ENCODE results near the gene CD163L1. TPM values are rescaled to one million over a fixed set of nuclear protein-coding genes. Genes with fewer than 3 reads are reported as not detected.

The CD163L1 gene
- total RNA-seq, 4 donors from 2014 or later: 2.6 to 8.4 (median 5.6) TPM

DNA sequence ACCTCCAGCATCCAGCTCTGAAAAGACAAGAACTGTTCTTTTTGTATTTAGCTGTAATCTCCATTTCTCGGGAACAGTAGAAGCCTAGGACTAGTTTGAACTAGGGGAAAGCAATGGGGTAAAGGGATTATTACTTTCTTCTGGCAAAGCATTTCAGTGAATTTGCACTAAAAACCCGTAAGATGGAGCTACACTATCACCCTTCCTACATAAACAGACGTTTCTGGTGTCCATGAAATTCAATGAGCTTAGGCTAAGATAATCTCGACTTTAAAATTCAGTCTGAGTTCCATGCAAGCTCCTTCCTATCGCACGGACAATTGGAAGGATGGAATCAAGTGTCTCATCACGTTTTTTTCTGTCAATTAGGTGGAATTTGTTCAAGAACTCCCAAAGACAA is 116.0 kb downstream of the CD163L1 start:
- no peak for ATAC-seq (ENCODE audit: low FRiP score)
- DNase-seq (ENCODE audit: low spot score): no peak
- no peak for TF ChIP-seq CTCF (IDR thresholded peaks at IDR 0.05)

GRCh38 chr12:7324176-7324575 is 119.8 kb downstream of the CD163L1 start:
- no peak for TF ChIP-seq CTCF (IDR thresholded peaks at IDR 0.05)
- ATAC-seq (ENCODE audit: low FRiP score): no peak
- DNase-seq (ENCODE audit: low spot score): no peak

- no peak for DNase-seq (ENCODE audit: low spot score)
- ATAC-seq (ENCODE audit: low FRiP score): no peak
- no peak for TF ChIP-seq CTCF (IDR thresholded peaks at IDR 0.05)
Measured at GRCh38 chr12:7322599-7322998, 121.4 kb downstream of the CD163L1 start.

DNA sequence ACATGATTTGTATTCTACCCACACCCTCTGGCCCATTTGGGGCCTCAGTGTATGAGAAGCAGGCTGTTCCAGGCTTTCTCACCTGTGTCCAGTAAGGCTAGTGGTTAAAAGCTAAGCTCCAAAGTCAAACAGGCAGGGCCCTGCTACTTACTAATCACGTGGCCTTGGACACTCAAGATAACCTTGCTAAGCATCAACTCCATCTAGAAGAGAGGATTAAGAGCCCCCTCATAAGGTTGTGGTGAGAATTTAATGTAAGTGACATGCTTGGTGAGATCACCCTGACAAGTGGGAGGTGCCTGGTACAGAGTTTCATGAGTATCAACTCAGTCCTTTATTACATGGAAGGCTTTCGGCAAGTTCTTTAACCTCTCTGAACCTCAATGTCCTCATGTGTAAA is 122.3 kb downstream of the CD163L1 start:
- no peak for TF ChIP-seq CTCF (IDR thresholded peaks at IDR 0.05)
- DNase-seq (ENCODE audit: low spot score): no peak
- no peak for ATAC-seq (ENCODE audit: low FRiP score)

DNA sequence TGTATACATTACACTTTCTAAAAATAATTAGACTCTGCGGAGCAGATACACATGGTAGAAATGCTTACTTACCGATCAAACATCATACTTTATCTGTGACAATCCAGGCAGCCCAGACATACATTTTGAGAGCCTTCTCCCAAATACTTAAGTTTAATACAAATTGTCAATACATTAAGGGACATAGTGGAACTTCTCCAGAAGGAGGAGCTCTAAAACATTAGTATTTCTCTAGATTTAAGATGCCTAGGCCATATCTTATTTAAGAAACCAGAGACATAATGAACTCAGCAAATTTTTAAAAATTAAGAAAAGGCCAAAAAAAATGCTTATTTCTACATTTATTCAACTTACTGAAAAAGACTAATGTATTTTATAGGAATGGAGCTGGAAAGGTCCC is 124.0 kb downstream of the CD163L1 start:
- DNase-seq (ENCODE audit: low spot score) (no peak), ATAC-seq (ENCODE audit: low FRiP score) (no peak)
- no peak for TF ChIP-seq CTCF (IDR thresholded peaks at IDR 0.05)

DNA sequence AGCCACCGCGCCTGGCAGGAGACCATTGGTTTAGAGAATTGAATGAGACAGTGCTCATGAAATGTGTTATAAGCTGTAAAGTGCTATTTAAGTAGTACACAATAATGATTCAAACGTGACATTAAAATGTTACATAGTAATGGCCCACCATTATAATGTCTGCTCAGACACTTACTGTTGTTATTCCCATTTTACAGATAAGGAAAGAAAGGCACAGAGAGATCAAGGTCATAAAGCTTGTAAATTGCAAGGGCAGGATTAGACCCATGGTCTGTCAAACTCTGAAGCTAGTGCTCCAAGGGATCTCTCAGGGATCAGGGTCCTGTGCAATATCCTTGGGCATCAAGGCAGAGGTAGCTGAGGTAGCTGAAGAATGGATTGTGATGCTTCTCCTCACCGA is 133.9 kb downstream of the CD163L1 start:
- DNase-seq (ENCODE audit: low spot score) (no peak), ATAC-seq (ENCODE audit: low FRiP score) (no peak)
- no peak for TF ChIP-seq CTCF (IDR thresholded peaks at IDR 0.05)

Other genes starting within 250 kb of the CD163L1 start
- gene ACSM4, start 140.1 kb downstream of the CD163L1 start, total RNA-seq: not detected
- gene CD163, start 59.6 kb upstream of the CD163L1 start, total RNA-seq: 100 to 1,000 TPM; 367 to 848 (median 615) TPM
- gene APOBEC1, start 221.8 kb upstream of the CD163L1 start, total RNA-seq: not detected

Measured in omental fat pad (tissue), 4 donors.